ENCODE measurements around the gene GRIK4.
"Not testable (repeated sequence)": the region's sequence is repeated elsewhere in the genome, so short reads cannot be mapped to it uniquely, and the experiment has no call there.

GRIK4 gene

DNA sequence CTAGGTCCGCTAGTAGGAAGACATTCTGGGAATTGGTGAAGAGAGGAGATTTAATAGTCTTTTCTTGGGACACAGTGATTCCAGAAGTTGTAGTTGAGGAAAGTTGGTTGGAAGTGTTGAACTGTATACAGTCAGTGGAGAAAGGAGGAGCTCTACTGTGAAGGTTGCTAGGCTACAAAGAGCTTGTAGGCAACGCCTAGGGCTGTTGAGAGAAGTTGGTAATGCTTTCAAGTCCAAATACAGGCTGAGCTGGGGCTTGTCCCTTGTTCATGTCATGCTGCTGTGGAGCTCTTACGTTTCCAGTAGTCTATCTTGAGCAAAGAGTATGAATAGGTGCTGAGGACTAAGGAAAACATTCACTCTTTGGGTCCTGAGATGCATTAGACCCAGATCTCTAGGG lies 513.4 kb downstream of the GRIK4 start:
- peak; percentile 36 to 38 for DNase-seq (ENCODE audit: low read depth in 2 of 2)
- TF ChIP-seq CTCF (IDR thresholded peaks at IDR 0.05; ENCODE audit: low read depth, low read length): no peak
- H3K4me3 ChIP-seq (replicated peaks in 1 of 2; ENCODE audit: low read depth in 2 of 2, low read length in 2 of 2): peak overlapping the region; percentile 65 to 95

- no peak for DNase-seq (ENCODE audit: low read depth in 2 of 2)
- no peak for TF ChIP-seq CTCF (IDR thresholded peaks at IDR 0.05; ENCODE audit: low read depth, low read length)
Observed at GRCh38 chr11:121029153-121029552, 517.6 kb downstream of the GRIK4 start.

DNA sequence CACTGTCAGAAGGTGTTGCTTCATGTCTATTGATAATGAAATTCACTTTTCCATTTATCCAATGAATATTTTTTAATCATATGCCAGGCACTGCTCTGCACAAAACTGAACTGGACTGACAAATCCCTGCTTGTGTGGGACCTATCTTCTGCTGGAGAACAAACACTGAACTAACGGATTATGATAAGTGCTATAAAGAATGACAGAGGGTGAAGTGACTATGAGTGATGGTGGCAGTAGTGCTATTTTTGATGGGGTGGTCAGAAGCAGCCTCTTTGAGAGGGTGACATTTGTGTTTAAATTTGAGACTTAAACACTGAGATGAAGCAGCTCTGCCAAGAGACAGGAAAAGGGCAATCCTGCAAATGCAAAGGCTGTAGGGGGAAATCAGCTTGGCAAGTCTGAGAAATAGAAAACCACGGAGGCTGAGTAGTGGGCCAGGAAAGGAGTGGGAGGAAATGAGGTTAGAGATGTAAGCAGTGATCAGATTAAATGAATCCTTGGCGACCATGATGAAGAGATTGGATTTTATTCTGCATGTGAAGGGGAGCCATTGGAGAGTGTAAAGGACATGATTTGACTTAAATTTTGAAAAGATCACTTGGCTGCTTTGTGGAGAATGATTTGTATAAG lies 518.4 kb downstream of the GRIK4 start:
- no peak for TF ChIP-seq CTCF (IDR thresholded peaks at IDR 0.05; ENCODE audit: low read depth, low read length)
- no peak overlapping the region for H3K4me3 ChIP-seq (replicated peaks in 1 of 2; ENCODE audit: low read depth in 2 of 2, low read length in 2 of 2)
- DNase-seq (ENCODE audit: low read depth in 2 of 2): no peak

More at GRCh38 chr11:121029153-121029552, 517.6 kb downstream of the GRIK4 start:
- H3K4me3 ChIP-seq (replicated peaks in 1 of 2; ENCODE audit: low read depth in 2 of 2, low read length in 2 of 2): no peak overlapping the region

DNA sequence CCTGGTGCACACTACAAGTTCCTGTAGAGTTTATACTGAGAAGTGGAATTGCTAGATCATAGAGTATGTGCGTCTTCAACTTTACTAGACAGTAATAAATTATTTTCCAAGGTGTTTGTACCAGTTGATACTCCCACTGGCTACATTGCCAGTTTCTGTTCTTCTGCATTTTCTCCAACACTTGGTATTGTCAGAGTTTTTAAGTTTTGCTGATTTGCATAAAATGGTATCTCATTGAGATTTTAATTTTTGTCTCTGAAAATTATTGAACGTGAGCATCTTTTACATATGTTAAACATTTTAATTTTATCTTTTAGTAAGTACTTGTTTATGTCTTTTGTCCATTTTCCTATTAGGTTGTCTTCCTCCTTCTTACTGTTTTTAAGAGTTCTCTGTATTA lies 519.6 kb downstream of the GRIK4 start:
- no peak for TF ChIP-seq CTCF (IDR thresholded peaks at IDR 0.05; ENCODE audit: low read depth, low read length)
- no peak for DNase-seq (ENCODE audit: low read depth in 2 of 2)
- no peak overlapping the region for H3K4me3 ChIP-seq (replicated peaks in 1 of 2; ENCODE audit: low read depth in 2 of 2, low read length in 2 of 2)

GRCh38 chr11:121031648-121032047 lies 520.1 kb downstream of the GRIK4 start:
- DNase-seq (ENCODE audit: low read depth in 2 of 2): not testable (repeated sequence)

DNA sequence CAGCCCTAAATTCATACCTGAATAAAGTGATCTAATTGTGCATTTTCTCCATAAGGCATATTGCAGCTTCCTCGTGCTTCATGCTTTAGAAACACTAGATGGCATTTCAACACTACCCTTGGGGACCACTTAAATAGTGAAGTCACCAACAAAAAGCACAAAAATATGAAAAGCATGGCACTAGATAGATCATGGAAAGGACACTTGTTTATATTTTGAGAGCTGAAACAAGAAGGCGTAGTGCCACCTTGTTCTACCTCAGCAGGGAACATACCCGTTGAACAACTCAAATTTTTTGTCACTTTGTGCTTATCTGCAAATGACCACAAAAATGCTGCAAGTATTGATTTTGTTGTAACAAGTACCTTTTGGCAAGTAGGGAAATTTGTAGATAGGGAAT lies 521.0 kb downstream of the GRIK4 start:
- DNase-seq (ENCODE audit: low read depth in 2 of 2): peak in 1 of 2 donors; percentile 5
- no peak for TF ChIP-seq CTCF (IDR thresholded peaks at IDR 0.05; ENCODE audit: low read depth, low read length)
- no peak overlapping the region for H3K4me3 ChIP-seq (replicated peaks in 1 of 2; ENCODE audit: low read depth in 2 of 2, low read length in 2 of 2)

More at GRCh38 chr11:121031648-121032047, 520.1 kb downstream of the GRIK4 start:
- H3K4me3 ChIP-seq (replicated peaks in 1 of 2; ENCODE audit: low read depth in 2 of 2, low read length in 2 of 2): not testable (repeated sequence)

- no peak for TF ChIP-seq CTCF (IDR thresholded peaks at IDR 0.05; ENCODE audit: low read depth, low read length)
- DNase-seq (ENCODE audit: low read depth in 2 of 2): no peak
- H3K4me3 ChIP-seq (replicated peaks in 1 of 2; ENCODE audit: low read depth in 2 of 2, low read length in 2 of 2): no peak overlapping the region
Observed at GRCh38 chr11:121033635-121034034, 522.1 kb downstream of the GRIK4 start.

Measured in cardiac fibroblast (primary cell).